NCI-H2196 (cell line): ENCODE measurements around the gene OLFM3.

Experiments
- DNase-seq: peaks from one replicate; lab custom pipeline; 2025; ENCODE audit not compliant: unreplicated experiment; lab: John Stamatoyannopoulos, UW

Gene OLFM3

GRCh38 chr1:101945884-101946283 is 50.8 kb downstream of the OLFM3 start:
- no peak for DNase-seq

GRCh38 chr1:101943237-101943636 is 53.5 kb downstream of the OLFM3 start:
- no peak for DNase-seq

GRCh38 chr1:101942516-101943193 is 54.1 kb downstream of the OLFM3 start:
- no peak for DNase-seq

DNA sequence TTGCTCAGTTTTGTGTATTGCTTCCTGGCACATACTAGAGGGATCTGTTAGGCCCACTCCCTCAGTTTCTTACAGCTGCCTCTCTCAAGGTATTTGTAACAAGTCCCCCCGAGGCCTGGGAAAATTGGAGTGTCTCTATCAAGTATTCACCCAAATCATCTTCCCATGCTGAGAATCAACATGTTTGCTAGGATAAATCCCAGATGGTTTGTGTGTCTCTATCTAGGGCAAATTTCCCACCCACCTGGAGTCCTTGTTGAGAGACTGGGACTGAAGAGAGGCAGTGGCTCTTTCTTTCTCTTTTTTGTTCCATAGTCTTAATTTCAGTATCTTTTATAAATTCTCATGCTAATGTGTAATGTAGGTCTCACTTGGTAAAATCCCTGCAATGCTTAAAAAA is 58.0 kb downstream of the OLFM3 start:
- no peak for DNase-seq

DNA sequence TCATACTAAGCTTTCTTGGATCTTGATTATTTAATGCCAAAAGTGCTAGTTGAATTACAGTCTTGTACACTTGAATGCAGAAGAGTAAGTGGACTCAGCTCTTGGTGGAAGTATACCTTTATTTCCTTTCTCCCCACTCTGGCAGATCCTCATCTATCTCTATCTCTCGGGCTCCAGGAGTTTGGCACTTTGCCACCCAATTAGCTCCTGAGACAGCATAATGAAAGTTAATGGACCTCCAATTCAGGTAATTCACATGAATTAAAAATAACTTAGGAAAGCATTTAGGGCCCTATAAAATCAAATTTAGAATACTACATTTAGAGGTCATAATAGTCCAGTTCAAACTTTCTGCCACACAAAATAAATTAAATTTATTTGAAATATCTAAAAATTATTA is 67.4 kb downstream of the OLFM3 start:
- DNase-seq: no peak

- DNase-seq: no peak
These were observed 67.9 kb downstream of the OLFM3 start for GRCh38 chr1:101928829-101929228.

DNA sequence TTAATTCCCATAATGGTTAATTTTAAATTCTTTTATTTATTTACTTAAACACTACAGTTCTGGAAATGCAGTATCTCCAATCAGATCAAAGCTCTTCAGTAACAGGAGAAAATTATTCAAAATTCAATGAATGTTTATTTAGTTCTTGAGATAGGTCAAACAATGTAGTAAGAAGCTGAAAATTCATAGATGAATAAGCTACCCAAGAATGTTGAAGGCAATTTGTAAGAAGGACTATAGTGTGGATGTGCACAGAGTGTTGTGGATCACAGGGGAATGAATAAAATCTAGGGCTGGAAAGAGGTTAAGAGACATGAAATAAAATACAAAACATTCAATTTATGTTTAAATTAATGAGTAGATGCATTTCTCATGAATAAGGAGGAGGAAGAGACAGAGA is 72.0 kb downstream of the OLFM3 start:
- DNase-seq: no peak

DNA sequence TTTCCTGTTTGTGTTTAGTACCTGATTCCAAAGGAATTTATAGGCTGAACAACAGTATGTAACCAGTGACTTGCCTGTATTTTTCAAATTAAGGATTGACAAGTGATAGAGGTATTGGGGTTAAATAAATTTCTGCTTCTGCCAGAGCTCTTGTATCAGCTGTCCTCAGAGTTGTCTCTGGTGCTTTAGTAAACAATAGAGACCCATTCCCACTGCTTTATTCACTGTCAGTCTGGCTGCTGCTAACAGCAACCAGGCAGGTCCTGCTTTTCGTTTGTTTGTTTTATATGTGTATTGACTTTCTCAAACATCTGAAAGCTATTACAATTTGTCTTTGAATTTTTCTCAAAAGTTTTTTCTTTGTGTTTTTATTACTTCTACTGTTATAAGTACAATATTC is 76.1 kb downstream of the OLFM3 start:
- DNase-seq: no peak

DNA sequence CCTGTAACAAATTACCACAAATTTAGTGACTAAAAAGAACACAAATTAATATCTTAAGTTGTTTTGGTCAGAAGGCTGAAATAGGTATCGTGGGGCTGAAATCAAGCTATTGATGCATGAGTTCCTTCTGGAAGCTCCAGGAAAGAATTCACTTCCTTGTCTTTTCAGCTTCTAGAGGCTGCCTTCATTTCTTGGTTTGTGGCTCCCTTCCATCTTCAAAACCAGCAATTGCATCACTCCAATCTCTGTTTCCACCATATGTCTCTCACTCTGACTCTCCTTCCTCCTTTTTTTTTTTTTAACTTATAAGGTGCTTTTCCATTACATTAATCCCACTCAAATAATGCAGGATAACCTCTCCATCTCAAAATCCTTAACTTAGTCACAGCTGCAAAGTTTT is 78.4 kb downstream of the OLFM3 start:
- no peak for DNase-seq

DNA sequence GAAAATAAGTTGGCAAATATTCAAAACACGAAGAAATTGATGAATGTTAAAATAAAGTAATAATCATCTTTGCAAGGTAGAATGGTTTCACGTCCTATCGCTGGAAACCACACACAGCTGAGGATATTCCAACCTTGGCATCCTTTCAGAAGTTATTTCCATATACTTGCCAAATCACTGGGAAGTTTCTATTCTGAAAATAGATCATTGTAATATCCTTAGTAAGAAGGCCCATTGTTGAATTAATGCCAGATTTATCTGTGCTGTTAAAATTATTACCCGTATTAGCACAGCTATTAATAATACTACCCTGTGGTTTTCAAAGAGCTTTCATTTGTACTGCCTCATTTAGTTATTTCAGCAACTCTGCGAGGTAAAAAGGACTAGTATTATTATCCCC is 81.1 kb downstream of the OLFM3 start:
- no peak for DNase-seq

GRCh38 chr1:101914473-101915242 is 82.1 kb downstream of the OLFM3 start:
- DNase-seq: no peak

- DNase-seq: no peak
These were observed 84.8 kb downstream of the OLFM3 start for GRCh38 chr1:101911894-101912293.

- DNase-seq: no peak
These were observed 87.7 kb downstream of the OLFM3 start for GRCh38 chr1:101908980-101909379.

- DNase-seq: no peak
These were observed 89.5 kb downstream of the OLFM3 start for GRCh38 chr1:101907264-101907663.

DNA sequence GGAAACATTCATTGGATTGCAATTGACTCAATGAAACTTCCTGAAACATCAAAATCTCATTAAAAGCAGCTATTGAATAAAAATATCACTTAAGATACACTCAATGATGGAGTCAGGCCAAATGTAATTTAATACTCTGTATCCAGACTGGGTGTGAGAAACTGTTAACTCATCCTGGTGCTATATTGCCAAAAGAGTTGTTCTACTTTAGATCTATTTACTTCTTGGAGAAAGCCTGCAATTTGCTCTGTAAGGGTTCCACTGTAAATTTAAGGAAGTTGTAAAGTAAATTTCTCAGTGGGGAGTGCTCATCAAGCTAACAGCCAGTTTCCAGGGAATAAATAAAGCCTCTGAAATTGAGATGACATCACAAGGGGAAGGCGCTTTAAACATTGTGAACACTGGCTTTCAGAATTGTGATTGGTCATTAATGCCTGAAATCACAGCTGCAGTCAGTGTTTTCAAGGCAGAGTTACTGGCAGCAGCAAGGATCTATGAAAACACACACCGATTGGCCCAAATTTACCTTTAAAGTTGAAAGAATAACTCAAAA is 91.4 kb downstream of the OLFM3 start:
- DNase-seq: no peak

- no peak for DNase-seq
These were observed 94.5 kb downstream of the OLFM3 start for GRCh38 chr1:101902199-101902598.

- DNase-seq: no peak
These were observed 98.6 kb downstream of the OLFM3 start for GRCh38 chr1:101898137-101898536.

GRCh38 chr1:101884621-101885020 is 112.1 kb downstream of the OLFM3 start:
- DNase-seq: no peak

GRCh38 chr1:101875891-101876290 is 120.8 kb downstream of the OLFM3 start:
- no peak for DNase-seq

- no peak for DNase-seq
These were observed 123.1 kb downstream of the OLFM3 start for GRCh38 chr1:101873672-101874071.

DNA sequence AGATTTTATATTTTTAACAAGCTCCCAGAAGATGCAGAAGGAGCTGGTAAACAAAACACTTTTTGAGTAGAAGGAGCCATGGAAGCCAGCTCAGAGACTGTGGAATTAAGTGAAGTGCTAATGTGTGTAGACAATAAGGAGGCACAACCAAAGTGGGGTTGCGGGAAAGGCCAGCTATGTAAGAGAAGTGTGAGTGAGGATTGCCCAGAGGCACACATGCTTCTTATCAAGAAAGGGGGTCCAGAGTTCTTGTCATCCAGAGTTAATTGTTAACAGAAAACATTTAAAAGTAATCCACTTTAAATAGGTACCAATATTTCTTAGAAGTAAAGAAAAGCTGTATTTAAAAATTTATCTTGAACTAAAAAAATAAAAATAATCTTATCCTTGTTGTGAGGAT is 136.8 kb downstream of the OLFM3 start:
- no peak for DNase-seq

DNA sequence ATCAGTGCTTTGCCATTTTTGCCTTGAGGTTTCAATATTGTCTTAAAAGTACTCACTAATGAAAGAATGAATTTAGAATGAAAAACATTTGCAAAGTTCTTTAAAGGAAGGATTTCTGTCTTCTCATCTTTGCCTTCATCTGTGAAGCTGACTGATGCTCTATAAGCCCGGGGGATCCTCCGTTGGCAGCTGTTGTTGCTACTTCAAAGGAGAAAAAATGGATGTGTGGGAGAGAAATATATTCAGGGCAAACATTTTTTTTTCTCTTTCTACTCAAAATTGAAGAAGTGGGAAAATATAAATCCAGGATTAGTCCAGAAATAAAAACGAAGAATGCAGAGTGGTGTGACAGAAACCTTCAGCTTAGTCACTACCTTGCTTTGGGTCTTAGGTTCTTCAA is 142.5 kb downstream of the OLFM3 start:
- DNase-seq: no peak
